ENCODE measurements around the gene AFF1. TPM values are rescaled to one million over a fixed set of nuclear protein-coding genes. Genes with fewer than 3 reads are reported as not detected.

The AFF1 gene
- total and polyA plus RNA-seq, 2 of the 4 experiments (the other 2 are of a cell fraction) = 7.0 to 9.6 TPM

DNA sequence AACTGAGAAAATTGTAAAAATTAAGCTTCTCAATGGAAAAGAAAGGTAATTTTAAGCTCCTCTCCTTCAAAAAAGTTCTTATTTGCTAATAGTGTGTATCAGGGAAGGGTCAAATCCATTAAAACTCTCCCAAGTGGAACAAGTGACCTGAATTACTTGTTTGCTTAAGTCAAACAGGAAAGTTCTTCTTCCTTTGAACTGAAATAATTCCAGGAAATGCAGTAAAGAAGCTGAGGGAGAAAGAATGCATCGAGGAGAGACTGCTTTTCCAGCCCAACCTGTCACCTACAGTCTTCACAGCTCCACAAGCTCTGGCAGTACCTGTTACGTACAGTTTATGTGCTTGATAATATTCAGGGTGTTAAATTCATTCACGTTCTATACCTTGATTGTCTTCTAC is 154.6 kb downstream of the AFF1 start:
- no CpG with 5 or more reads among the region's 3 CpGs for WGBS, 2 experiments (ENCODE audit: extremely low coverage in 2 of 2, insufficient read length in 1 of 2)
- Histone ChIP-seq H4K8ac (ENCODE audit: low read depth in 2 of 2, low read length in 2 of 2) (no peak overlapping the region), H3K27ac (ENCODE audit: insufficient read depth, low read length) (no peak overlapping the region), H2BK120ac (ENCODE audit: low read depth, low read length) (no peak overlapping the region), H3K9ac (ENCODE audit: low read depth, low read length) (no peak overlapping the region), H3K23ac (ENCODE audit: low read depth, low read length) (no peak overlapping the region), H3K9me1 (ENCODE audit: insufficient read depth, low read length) (peaks cover 19% of the 10 kb centered on the region), H2BK5ac (ENCODE audit: low read depth, low read length, poor library complexity, severe bottlenecking) (no peak overlapping the region), H4K91ac (ENCODE audit: insufficient read depth, low read depth, low read length) (no peak overlapping the region), H2AK5ac (ENCODE audit: low read depth, low read length) (no peak overlapping the region), H3K4ac (ENCODE audit: low read depth, low read length) (no peak overlapping the region), H3K36me3 (ENCODE audit: control insufficient read depth, insufficient read depth, low read length) (no peaks in the 10 kb centered on the region; the same call in 1 of the 2 replicates), H4K20me1 (ENCODE audit: insufficient read depth, low read length) (peaks cover 19% of the 10 kb centered on the region; the same call in 1 of the 2 replicates), H3K18ac (ENCODE audit: low read depth, low read length) (no peak overlapping the region), H3K4me2 (ENCODE audit: low read depth, low read length) (no peak overlapping the region), H3K79me1 (ENCODE audit: low read depth in 1 of 2, low read length in 2 of 2) (peaks cover 19 to 31% of the 10 kb centered on the region in 2 experiments), H3K56ac (ENCODE audit: extremely low read depth, insufficient read depth, low read length) (no peak overlapping the region), H2AFZ (replicated peaks; ENCODE audit: low read length, poor library complexity) (no peak overlapping the region), H3K9me3 (ENCODE audit: control insufficient read depth, insufficient read depth, low read length) (no peaks in the 10 kb centered on the region), H2BK20ac (ENCODE audit: low read depth, low read length) (no peak overlapping the region), H3K4me3 (ENCODE audit: insufficient read depth, low read depth, low read length) (no peak overlapping the region), H3K4me1 (ENCODE audit: control insufficient read depth, insufficient read depth, low read length) (peaks cover 10% of the 10 kb centered on the region), H3K14ac (replicated peaks; ENCODE audit: low read depth, low read length) (no peak overlapping the region), H2BK15ac (ENCODE audit: low read depth, low read length) (no peak overlapping the region), H3K27me3 (ENCODE audit: control insufficient read depth, insufficient read depth, low read length) (no peaks in the 10 kb centered on the region), H4K5ac (ENCODE audit: low read depth, low read length) (no peak overlapping the region), H2AK9ac (replicated peaks; ENCODE audit: low read depth, low read length, poor library complexity) (no peak overlapping the region)
- BruUV-seq (replicated peaks) = no TSS peak
- in situ Hi-C loops (cut with MboI; ENCODE audit: low sequenced_read_pairs) = no loop called here
- intact Hi-C loops (cut with micrococcal nuclease) = no loop called here
- DNase-seq (no peak), ATAC-seq (ENCODE audit: low read depth) (no peak)
- ChIA-PET CTCF (interaction anchor here (1.1 to 1.5 kb wide), 2 partner anchors 9 to 167 kb away, joined by 3 to 5 read pairs; no protein-coding TSS in a partner anchor), POLR2A (ENCODE audit: unreplicated experiment) (interaction anchor here (0.6 kb wide), 1 partner anchor 63 kb away, joined by 4 read pairs; no protein-coding TSS in a partner anchor)
- TF ChIP-seq NFE2L2 (IDR thresholded peaks at IDR 0.05; ENCODE audit: low read depth, low read length) = no peak
- no peak for TF ChIP-seq BHLHE40 (IDR thresholded peaks at IDR 0.05; ENCODE audit: low read depth, low read length)
- TF ChIP-seq CHD1 (IDR thresholded peaks at IDR 0.05; ENCODE audit: low read depth, low read length) = no peak
- dilution Hi-C loops (cut with HindIII; ENCODE audit: low sequenced_read_pairs, unreplicated experiment) = no loop called here

Measured in IMR-90 (cell line).